Measurements from ENCODE around the gene CAMSAP1. TPM values are rescaled to one million over a fixed set of nuclear protein-coding genes. Genes with fewer than 3 reads are reported as not detected.
A peak's percentile ranks its signal among the peaks of the same experiment; 100 is the strongest.

CAMSAP1 gene
- polyA plus RNA-seq, 2 donors = 14.0 to 18.4 TPM

GRCh38 chr9:135928731-135929655 is 21.6 kb upstream of the CAMSAP1 start:
- H3K9me3 ChIP-seq (ENCODE audit: control insufficient read depth in 2 of 2, insufficient read depth in 1 of 2, low read depth in 1 of 2, low read length in 1 of 2) = no peaks in the 10 kb centered on the region
- H3K36me3 ChIP-seq (ENCODE audit: control insufficient read depth in 2 of 2, insufficient read depth in 2 of 2, low read length in 1 of 2) = peaks cover 3 to 26% of the 10 kb centered on the region in 2 donors
- peaks cover 0 to 19% of the 10 kb centered on the region in 2 donors for H3K4me1 ChIP-seq (ENCODE audit: control insufficient read depth in 2 of 2, insufficient read depth in 2 of 2, low read length in 1 of 2)
- 93 to 94% methylated on average over 25 to 27 of the region's 27 CpGs for WGBS, 2 donors
- H3K4me3 ChIP-seq (ENCODE audit: low read depth in 1 of 2, low read length in 2 of 2) = no peak overlapping the region
- H3K27ac ChIP-seq (ENCODE audit: low read depth in 2 of 2, low read length in 1 of 2) = no peak overlapping the region
- no peaks in the 10 kb centered on the region for H3K27me3 ChIP-seq (ENCODE audit: control insufficient read depth in 1 of 2, insufficient read depth in 2 of 2, low read length in 2 of 2)

- 86 to 89% methylated on average over 23 of the region's 23 CpGs for WGBS, 2 donors
- H3K27me3 ChIP-seq (ENCODE audit: control insufficient read depth in 1 of 2, insufficient read depth in 2 of 2, low read length in 2 of 2) = no peaks in the 10 kb centered on the region
- no peaks in the 10 kb centered on the region for H3K9me3 ChIP-seq (ENCODE audit: control insufficient read depth in 2 of 2, insufficient read depth in 1 of 2, low read depth in 1 of 2, low read length in 1 of 2)
- peaks cover 3 to 27% of the 10 kb centered on the region in 2 donors for H3K36me3 ChIP-seq (ENCODE audit: control insufficient read depth in 2 of 2, insufficient read depth in 2 of 2, low read length in 1 of 2)
- no peak overlapping the region for H3K4me3 ChIP-seq (ENCODE audit: low read depth in 1 of 2, low read length in 2 of 2)
- peaks cover 0 to 19% of the 10 kb centered on the region in 2 donors for H3K4me1 ChIP-seq (ENCODE audit: control insufficient read depth in 2 of 2, insufficient read depth in 2 of 2, low read length in 1 of 2)
- H3K27ac ChIP-seq (ENCODE audit: low read depth in 2 of 2, low read length in 1 of 2) = no peak overlapping the region
Observed at GRCh38 chr9:135928074-135928730, 20.9 kb upstream of the CAMSAP1 start.

- H3K4me3 ChIP-seq (ENCODE audit: low read depth in 1 of 2, low read length in 2 of 2) = no peak overlapping the region
- H3K9me3 ChIP-seq (ENCODE audit: control insufficient read depth in 2 of 2, insufficient read depth in 1 of 2, low read depth in 1 of 2, low read length in 1 of 2) = no peaks in the 10 kb centered on the region
- H3K27ac ChIP-seq (ENCODE audit: low read depth in 2 of 2, low read length in 1 of 2) = peak overlapping the region in 1 of 2 donors; percentile 30
- WGBS, 2 donors = 72 to 79% methylated on average over 25 of the region's 25 CpGs
- H3K27me3 ChIP-seq (ENCODE audit: control insufficient read depth in 1 of 2, insufficient read depth in 2 of 2, low read length in 2 of 2) = no peaks in the 10 kb centered on the region
- H3K36me3 ChIP-seq (ENCODE audit: control insufficient read depth in 2 of 2, insufficient read depth in 2 of 2, low read length in 1 of 2) = peaks cover 0 to 21% of the 10 kb centered on the region in 2 donors
- H3K4me1 ChIP-seq (ENCODE audit: control insufficient read depth in 2 of 2, insufficient read depth in 2 of 2, low read length in 1 of 2) = peaks cover 0 to 19% of the 10 kb centered on the region in 2 donors
Observed at GRCh38 chr9:135927195-135928013, 20.1 kb upstream of the CAMSAP1 start.

- 62 to 71% methylated on average over 27 of the region's 27 CpGs for WGBS, 2 donors
- H3K36me3 ChIP-seq (ENCODE audit: control insufficient read depth in 2 of 2, insufficient read depth in 2 of 2, low read length in 1 of 2) = peaks cover 0 to 19% of the 10 kb centered on the region in 2 donors
- H3K27me3 ChIP-seq (ENCODE audit: control insufficient read depth in 1 of 2, insufficient read depth in 2 of 2, low read length in 2 of 2) = no peaks in the 10 kb centered on the region
- H3K9me3 ChIP-seq (ENCODE audit: control insufficient read depth in 2 of 2, insufficient read depth in 1 of 2, low read depth in 1 of 2, low read length in 1 of 2) = no peaks in the 10 kb centered on the region
- peaks cover 3 to 19% of the 10 kb centered on the region in 2 donors for H3K4me1 ChIP-seq (ENCODE audit: control insufficient read depth in 2 of 2, insufficient read depth in 2 of 2, low read length in 1 of 2)
- H3K27ac ChIP-seq (ENCODE audit: low read depth in 2 of 2, low read length in 1 of 2) = peak overlapping the region in 1 of 2 donors; percentile 30
- no peak overlapping the region for H3K4me3 ChIP-seq (ENCODE audit: low read depth in 1 of 2, low read length in 2 of 2)
Observed at GRCh38 chr9:135926402-135927194, 19.3 kb upstream of the CAMSAP1 start.

GRCh38 chr9:135925496-135926133 is 18.3 kb upstream of the CAMSAP1 start:
- H3K4me3 ChIP-seq (ENCODE audit: low read depth in 1 of 2, low read length in 2 of 2) = no peak overlapping the region
- 80 to 82% methylated on average over 19 of the region's 19 CpGs for WGBS, 2 donors
- H3K36me3 ChIP-seq (ENCODE audit: control insufficient read depth in 2 of 2, insufficient read depth in 2 of 2, low read length in 1 of 2) = peaks cover 0 to 12% of the 10 kb centered on the region in 2 donors
- H3K9me3 ChIP-seq (ENCODE audit: control insufficient read depth in 2 of 2, insufficient read depth in 1 of 2, low read depth in 1 of 2, low read length in 1 of 2) = no peaks in the 10 kb centered on the region
- peaks cover 3 to 19% of the 10 kb centered on the region in 2 donors for H3K4me1 ChIP-seq (ENCODE audit: control insufficient read depth in 2 of 2, insufficient read depth in 2 of 2, low read length in 1 of 2)
- no peaks in the 10 kb centered on the region for H3K27me3 ChIP-seq (ENCODE audit: control insufficient read depth in 1 of 2, insufficient read depth in 2 of 2, low read length in 2 of 2)
- no peak overlapping the region for H3K27ac ChIP-seq (ENCODE audit: low read depth in 2 of 2, low read length in 1 of 2)

- H3K27me3 ChIP-seq (ENCODE audit: control insufficient read depth in 1 of 2, insufficient read depth in 2 of 2, low read length in 2 of 2) = no peaks in the 10 kb centered on the region
- peaks cover 3 to 21% of the 10 kb centered on the region in 2 donors for H3K4me1 ChIP-seq (ENCODE audit: control insufficient read depth in 2 of 2, insufficient read depth in 2 of 2, low read length in 1 of 2)
- no peak overlapping the region for H3K4me3 ChIP-seq (ENCODE audit: low read depth in 1 of 2, low read length in 2 of 2)
- peaks cover 0 to 9% of the 10 kb centered on the region in 2 donors for H3K36me3 ChIP-seq (ENCODE audit: control insufficient read depth in 2 of 2, insufficient read depth in 2 of 2, low read length in 1 of 2)
- H3K9me3 ChIP-seq (ENCODE audit: control insufficient read depth in 2 of 2, insufficient read depth in 1 of 2, low read depth in 1 of 2, low read length in 1 of 2) = no peaks in the 10 kb centered on the region
- no peak overlapping the region for H3K27ac ChIP-seq (ENCODE audit: low read depth in 2 of 2, low read length in 1 of 2)
- 85 to 89% methylated on average over 27 of the region's 27 CpGs for WGBS, 2 donors
Observed at GRCh38 chr9:135924628-135925338, 17.4 kb upstream of the CAMSAP1 start.

GRCh38 chr9:135923508-135923907 is 16.2 kb upstream of the CAMSAP1 start:
- H3K4me3 ChIP-seq (ENCODE audit: low read depth in 1 of 2, low read length in 2 of 2) = no peak overlapping the region
- H3K27ac ChIP-seq (ENCODE audit: low read depth in 2 of 2, low read length in 1 of 2) = no peak overlapping the region
- peaks cover 3 to 21% of the 10 kb centered on the region in 2 donors for H3K4me1 ChIP-seq (ENCODE audit: control insufficient read depth in 2 of 2, insufficient read depth in 2 of 2, low read length in 1 of 2)
- H3K27me3 ChIP-seq (ENCODE audit: control insufficient read depth in 1 of 2, insufficient read depth in 2 of 2, low read length in 2 of 2) = no peaks in the 10 kb centered on the region
- 91 to 93% methylated on average over 13 of the region's 13 CpGs for WGBS, 2 donors
- peaks cover 4% of the 10 kb centered on the region in 2 donors for H3K9me3 ChIP-seq (ENCODE audit: control insufficient read depth in 2 of 2, insufficient read depth in 1 of 2, low read depth in 1 of 2, low read length in 1 of 2)
- peaks cover 0 to 4% of the 10 kb centered on the region in 2 donors for H3K36me3 ChIP-seq (ENCODE audit: control insufficient read depth in 2 of 2, insufficient read depth in 2 of 2, low read length in 1 of 2)

GRCh38 chr9:135921749-135922310 is 14.5 kb upstream of the CAMSAP1 start:
- Histone ChIP-seq H3K4me1 (ENCODE audit: control insufficient read depth in 2 of 2, insufficient read depth in 2 of 2, low read length in 1 of 2) (peaks cover 3 to 7% of the 10 kb centered on the region in 2 donors), H3K4me3 (ENCODE audit: low read depth in 1 of 2, low read length in 2 of 2) (no peak overlapping the region), H3K36me3 (ENCODE audit: control insufficient read depth in 2 of 2, insufficient read depth in 2 of 2, low read length in 1 of 2) (peaks cover 0 to 4% of the 10 kb centered on the region in 2 donors), H3K9me3 (ENCODE audit: control insufficient read depth in 2 of 2, insufficient read depth in 1 of 2, low read depth in 1 of 2, low read length in 1 of 2) (peaks cover 4 to 6% of the 10 kb centered on the region in 2 donors), H3K27ac (ENCODE audit: low read depth in 2 of 2, low read length in 1 of 2) (no peak overlapping the region), H3K27me3 (ENCODE audit: control insufficient read depth in 1 of 2, insufficient read depth in 2 of 2, low read length in 2 of 2) (no peaks in the 10 kb centered on the region)
- WGBS, 2 donors = 74 to 81% methylated on average over 14 of the region's 14 CpGs
